ENCODE results near the gene MRPL44.

Gene MRPL44

GRCh38 chr2:223932816-223933800, 24.2 kb upstream of the MRPL44 start:
- Histone ChIP-seq H4K8ac (ENCODE audit: low read depth, low read length) (no peak overlapping the region), H3K4me2 (ENCODE audit: insufficient read depth, low read length, poor library complexity, severe bottlenecking) (no peak overlapping the region), H2BK5ac (ENCODE audit: low read length) (no peak overlapping the region), H4K91ac (ENCODE audit: low read depth, low read length, poor library complexity) (no peak overlapping the region), H3K27me3 (ENCODE audit: control insufficient read depth in 3 of 3, insufficient read depth in 3 of 3, low read depth in 1 of 3, low read length in 3 of 3) (no peaks in the 10 kb centered on the region), H2BK12ac (ENCODE audit: low read length) (no peak overlapping the region), H3K4me1 (ENCODE audit: control insufficient read depth in 2 of 2, insufficient read depth in 1 of 2, low read depth in 1 of 2, low read length in 2 of 2) (peaks cover 0 to 6% of the 10 kb centered on the region in 2 donors), H3K4me3 (ENCODE audit: low read length in 2 of 2) (no peak overlapping the region), H3K36me3 (replicated peaks in 1 of 2; ENCODE audit: control insufficient read depth in 2 of 2, insufficient read depth in 2 of 2, low read length in 2 of 2) (peaks cover 0 to 2% of the 10 kb centered on the region in 2 donors), H3K14ac (ENCODE audit: low read length) (no peak overlapping the region), H3K27ac (replicated peaks; ENCODE audit: low read length) (no peak overlapping the region), H3K9ac (ENCODE audit: low read depth, low read length, poor library complexity) (no peak overlapping the region), H3K23ac (ENCODE audit: low read depth, low read length, poor library complexity) (no peak overlapping the region), H3K79me1 (ENCODE audit: low read depth, low read length) (peaks cover 2% of the 10 kb centered on the region), H2BK15ac (ENCODE audit: low read length) (no peak overlapping the region), H2BK120ac (ENCODE audit: low read depth, low read length) (no peak overlapping the region), H3K18ac (ENCODE audit: low read length) (no peak overlapping the region), H3K4ac (ENCODE audit: low read length) (no peak overlapping the region), H2AFZ (ENCODE audit: low read length) (no peak overlapping the region), H2AK5ac (ENCODE audit: low read depth, low read length) (no peak overlapping the region), H3K9me3 (replicated peaks in 1 of 2; ENCODE audit: control insufficient read depth in 2 of 2, insufficient read depth in 1 of 2, low read depth in 1 of 2, low read length in 2 of 2) (no peaks in the 10 kb centered on the region)
- no CpG with 5 or more reads among the region's 6 CpGs for WGBS, 2 donors (ENCODE audit: extremely low coverage in 2 of 2, insufficient read length in 2 of 2, insufficient replicate concordance in 1 of 2)
- DNase-seq (ENCODE audit: low spot score), result no peak

DNA sequence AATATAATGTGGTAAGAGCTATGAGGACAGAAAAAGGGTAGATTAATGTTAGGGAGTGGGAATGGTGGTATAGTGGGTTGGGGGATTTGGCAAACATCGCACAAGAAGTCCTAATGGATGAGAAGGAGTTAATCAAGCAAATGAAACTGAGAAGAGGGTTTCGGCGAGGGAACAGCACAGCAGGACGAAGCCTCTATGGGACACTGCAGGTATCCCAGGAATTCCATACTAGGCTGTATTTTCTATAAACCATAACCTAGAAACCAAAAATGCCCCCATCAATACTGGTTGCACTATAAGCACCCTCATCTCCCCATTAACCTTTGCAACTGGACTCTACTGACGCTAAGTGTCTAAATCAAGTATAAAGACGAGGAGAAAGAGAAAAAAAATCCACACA, 22.4 kb upstream of the MRPL44 start:
- no peak for DNase-seq (ENCODE audit: low spot score)
- Histone ChIP-seq H3K14ac (ENCODE audit: low read length) (no peak overlapping the region), H3K9me3 (replicated peaks in 1 of 2; ENCODE audit: control insufficient read depth in 2 of 2, insufficient read depth in 1 of 2, low read depth in 1 of 2, low read length in 2 of 2) (no peaks in the 10 kb centered on the region), H2BK15ac (ENCODE audit: low read length) (no peak overlapping the region), H4K91ac (ENCODE audit: low read depth, low read length, poor library complexity) (no peak overlapping the region), H3K79me1 (ENCODE audit: low read depth, low read length) (peaks cover 2% of the 10 kb centered on the region), H3K4me3 (ENCODE audit: low read length in 2 of 2) (no peak overlapping the region), H2BK5ac (ENCODE audit: low read length) (no peak overlapping the region), H2BK12ac (ENCODE audit: low read length) (no peak overlapping the region), H4K8ac (ENCODE audit: low read depth, low read length) (no peak overlapping the region), H3K18ac (ENCODE audit: low read length) (no peak overlapping the region), H3K4me2 (ENCODE audit: insufficient read depth, low read length, poor library complexity, severe bottlenecking) (no peak overlapping the region), H3K23ac (ENCODE audit: low read depth, low read length, poor library complexity) (no peak overlapping the region), H3K4ac (ENCODE audit: low read length) (no peak overlapping the region), H2AFZ (ENCODE audit: low read length) (no peak overlapping the region), H3K9ac (ENCODE audit: low read depth, low read length, poor library complexity) (no peak overlapping the region), H3K27me3 (ENCODE audit: control insufficient read depth in 3 of 3, insufficient read depth in 3 of 3, low read depth in 1 of 3, low read length in 3 of 3) (no peaks in the 10 kb centered on the region), H3K4me1 (ENCODE audit: control insufficient read depth in 2 of 2, insufficient read depth in 1 of 2, low read depth in 1 of 2, low read length in 2 of 2) (peaks cover 0 to 6% of the 10 kb centered on the region in 2 donors), H3K36me3 (replicated peaks in 1 of 2; ENCODE audit: control insufficient read depth in 2 of 2, insufficient read depth in 2 of 2, low read length in 2 of 2) (no peaks in the 10 kb centered on the region), H2AK5ac (ENCODE audit: low read depth, low read length) (no peak overlapping the region), H2BK120ac (ENCODE audit: low read depth, low read length) (no peak overlapping the region), H3K27ac (replicated peaks; ENCODE audit: low read length) (no peak overlapping the region)
- WGBS, 2 donors (ENCODE audit: extremely low coverage in 2 of 2, insufficient read length in 2 of 2, insufficient replicate concordance in 1 of 2), result no CpG with 5 or more reads among the region's 6 CpGs

GRCh38 chr2:223935459-223936125, 21.7 kb upstream of the MRPL44 start:
- peaks cover 2% of the 10 kb centered on the region for H3K79me1 ChIP-seq (ENCODE audit: low read depth, low read length)

GRCh38 chr2:223936862-223937326, 20.4 kb upstream of the MRPL44 start:
- H3K23ac ChIP-seq (ENCODE audit: low read depth, low read length, poor library complexity), result no peak overlapping the region
- no peaks in the 10 kb centered on the region for H3K9me3 ChIP-seq (replicated peaks in 1 of 2; ENCODE audit: control insufficient read depth in 2 of 2, insufficient read depth in 1 of 2, low read depth in 1 of 2, low read length in 2 of 2)
- peaks cover 0 to 3% of the 10 kb centered on the region in 2 donors for H3K4me1 ChIP-seq (ENCODE audit: control insufficient read depth in 2 of 2, insufficient read depth in 1 of 2, low read depth in 1 of 2, low read length in 2 of 2)
- H2AK5ac ChIP-seq (ENCODE audit: low read depth, low read length), result no peak overlapping the region
- no peak overlapping the region for H3K4me3 ChIP-seq (ENCODE audit: low read length in 2 of 2)
- no peak overlapping the region for H2BK12ac ChIP-seq (ENCODE audit: low read length)
- no CpG with 5 or more reads among the region's 5 CpGs for WGBS, 2 donors (ENCODE audit: extremely low coverage in 2 of 2, insufficient read length in 2 of 2, insufficient replicate concordance in 1 of 2)
- H2BK15ac ChIP-seq (ENCODE audit: low read length), result no peak overlapping the region
- H3K18ac ChIP-seq (ENCODE audit: low read length), result no peak overlapping the region
- H2BK5ac ChIP-seq (ENCODE audit: low read length), result no peak overlapping the region
- H3K79me1 ChIP-seq (ENCODE audit: low read depth, low read length), result peaks cover 2% of the 10 kb centered on the region
- no peak overlapping the region for H3K14ac ChIP-seq (ENCODE audit: low read length)
- no peak overlapping the region for H4K91ac ChIP-seq (ENCODE audit: low read depth, low read length, poor library complexity)
- no peak overlapping the region for H2BK120ac ChIP-seq (ENCODE audit: low read depth, low read length)
- no peak overlapping the region for H3K9ac ChIP-seq (ENCODE audit: low read depth, low read length, poor library complexity)
- H2AFZ ChIP-seq (ENCODE audit: low read length), result no peak overlapping the region
- no peaks in the 10 kb centered on the region for H3K27me3 ChIP-seq (ENCODE audit: control insufficient read depth in 3 of 3, insufficient read depth in 3 of 3, low read depth in 1 of 3, low read length in 3 of 3)
- no peak for DNase-seq (ENCODE audit: low spot score)
- H3K4ac ChIP-seq (ENCODE audit: low read length), result no peak overlapping the region
- no peak overlapping the region for H3K27ac ChIP-seq (replicated peaks; ENCODE audit: low read length)
- no peak overlapping the region for H4K8ac ChIP-seq (ENCODE audit: low read depth, low read length)
- H3K36me3 ChIP-seq (replicated peaks in 1 of 2; ENCODE audit: control insufficient read depth in 2 of 2, insufficient read depth in 2 of 2, low read length in 2 of 2), result peaks cover 0 to 5% of the 10 kb centered on the region in 2 donors
- no peak overlapping the region for H3K4me2 ChIP-seq (ENCODE audit: insufficient read depth, low read length, poor library complexity, severe bottlenecking)

More at GRCh38 chr2:223935459-223936125, 21.7 kb upstream of the MRPL44 start:
- no peak overlapping the region for H3K27ac ChIP-seq (replicated peaks; ENCODE audit: low read length)
- no peaks in the 10 kb centered on the region for H3K9me3 ChIP-seq (replicated peaks in 1 of 2; ENCODE audit: control insufficient read depth in 2 of 2, insufficient read depth in 1 of 2, low read depth in 1 of 2, low read length in 2 of 2)
- no peak overlapping the region for H3K9ac ChIP-seq (ENCODE audit: low read depth, low read length, poor library complexity)
- no peak overlapping the region for H2BK15ac ChIP-seq (ENCODE audit: low read length)
- no peak for DNase-seq (ENCODE audit: low spot score)
- H3K14ac ChIP-seq (ENCODE audit: low read length), result no peak overlapping the region
- no peak overlapping the region for H3K4me3 ChIP-seq (ENCODE audit: low read length in 2 of 2)
- H3K4me2 ChIP-seq (ENCODE audit: insufficient read depth, low read length, poor library complexity, severe bottlenecking), result no peak overlapping the region
- no peak overlapping the region for H2BK12ac ChIP-seq (ENCODE audit: low read length)
- no peaks in the 10 kb centered on the region for H3K27me3 ChIP-seq (ENCODE audit: control insufficient read depth in 3 of 3, insufficient read depth in 3 of 3, low read depth in 1 of 3, low read length in 3 of 3)
- no peak overlapping the region for H2AFZ ChIP-seq (ENCODE audit: low read length)
- H3K36me3 ChIP-seq (replicated peaks in 1 of 2; ENCODE audit: control insufficient read depth in 2 of 2, insufficient read depth in 2 of 2, low read length in 2 of 2), result no peaks in the 10 kb centered on the region
- H3K4me1 ChIP-seq (ENCODE audit: control insufficient read depth in 2 of 2, insufficient read depth in 1 of 2, low read depth in 1 of 2, low read length in 2 of 2), result peaks cover 0 to 6% of the 10 kb centered on the region in 2 donors
- H3K4ac ChIP-seq (ENCODE audit: low read length), result no peak overlapping the region
- H3K18ac ChIP-seq (ENCODE audit: low read length), result no peak overlapping the region
- H2BK5ac ChIP-seq (ENCODE audit: low read length), result no peak overlapping the region
- H3K23ac ChIP-seq (ENCODE audit: low read depth, low read length, poor library complexity), result no peak overlapping the region
- no peak overlapping the region for H2BK120ac ChIP-seq (ENCODE audit: low read depth, low read length)
- H4K91ac ChIP-seq (ENCODE audit: low read depth, low read length, poor library complexity), result no peak overlapping the region
- H4K8ac ChIP-seq (ENCODE audit: low read depth, low read length), result no peak overlapping the region
- H2AK5ac ChIP-seq (ENCODE audit: low read depth, low read length), result no peak overlapping the region

Measured in neuronal stem cell (in vitro differentiated cells).